NCI-H774 (cell line): ENCODE data around the gene PWP2.
"Not testable (repeated sequence)": the region's sequence is repeated elsewhere in the genome, so short reads cannot be mapped to it uniquely, and the experiment has no call there.

Experiments
- DNase-seq: peaks from one replicate; lab custom pipeline; 2025; lab: John Stamatoyannopoulos, UW

PWP2 gene

DNA sequence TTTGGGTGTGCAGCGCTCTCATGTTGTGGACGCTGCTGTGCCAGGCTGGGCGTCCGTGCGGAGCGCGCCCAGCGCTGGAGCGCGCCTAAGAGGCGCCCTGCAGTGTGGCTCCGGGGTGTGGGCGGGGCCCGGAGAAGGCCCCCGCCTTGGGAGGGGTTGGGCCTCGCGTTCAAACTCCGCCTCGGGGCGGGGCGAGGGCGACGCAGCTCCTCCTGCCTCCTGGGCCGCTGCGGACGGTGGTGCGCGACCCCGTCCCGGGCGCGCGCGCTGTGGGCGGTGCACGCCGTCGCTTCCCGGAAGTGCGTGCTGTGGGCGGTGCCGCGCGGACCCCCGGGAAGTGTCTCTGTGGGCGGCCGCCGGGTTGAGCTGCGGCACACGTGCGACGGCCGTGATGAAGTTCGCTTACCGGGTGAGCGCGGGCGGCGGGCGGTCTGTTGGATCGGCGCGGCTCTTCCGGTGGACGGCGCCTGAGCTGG is at the start of gene PWP2:
Gene PWP2, plus strand, starts transcription at position 374 of the 476 bp plus-strand sequence. Its CDS starts 18 bp downstream, at position 392.
- not testable (repeated sequence) for DNase-seq

DNA sequence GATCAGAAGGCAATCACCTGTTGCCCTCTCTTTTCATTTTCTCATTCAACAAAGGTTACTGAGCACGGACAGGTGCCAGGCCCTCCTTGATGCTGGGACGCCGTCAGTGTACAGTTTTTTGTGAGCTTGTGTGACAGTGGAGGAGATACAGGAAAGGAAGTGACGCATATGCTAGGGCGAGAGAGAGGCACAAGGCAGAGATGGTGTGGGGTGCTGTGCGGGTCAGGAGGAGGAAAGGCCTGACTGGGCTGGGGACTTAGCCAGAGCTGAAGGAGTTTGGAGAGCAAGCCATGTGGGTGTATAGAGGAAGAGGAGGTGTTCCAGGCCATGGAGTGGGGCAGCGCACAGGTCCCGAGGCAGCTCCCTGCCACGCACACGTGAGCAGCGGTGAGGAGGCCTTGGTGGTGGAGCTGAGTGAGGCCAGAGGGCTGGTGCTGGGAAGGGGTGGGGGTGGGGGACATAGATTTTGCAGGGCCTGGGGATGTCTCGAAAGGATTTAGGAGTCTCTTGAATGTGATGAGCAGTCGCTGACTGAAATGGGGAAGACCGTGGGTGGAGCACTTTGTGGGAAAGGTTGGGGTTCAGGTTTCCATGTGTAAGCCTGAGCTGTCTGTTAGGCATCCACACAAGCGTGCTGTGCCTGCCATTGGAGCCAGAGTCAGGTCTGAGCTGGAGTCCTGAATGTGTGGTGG is 49.1 kb upstream of the PWP2 start:
- no peak for DNase-seq

DNA sequence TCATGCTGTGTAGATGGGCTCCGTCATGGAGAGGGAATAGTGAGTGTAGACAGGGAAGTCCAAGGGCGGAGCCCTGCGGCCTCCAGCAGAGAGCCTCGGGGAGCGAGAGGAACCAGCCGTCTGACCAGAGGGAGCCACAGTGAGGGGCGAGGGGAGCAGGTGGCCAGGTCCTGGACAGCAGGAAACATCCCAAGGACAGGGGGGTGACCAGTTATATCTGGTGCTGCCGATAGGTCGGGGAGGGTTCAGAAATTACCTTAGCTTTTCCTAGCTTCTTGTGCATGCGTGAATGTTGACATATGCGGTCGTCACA is 48.6 kb upstream of the PWP2 start:
- DNase-seq = no peak

DNA sequence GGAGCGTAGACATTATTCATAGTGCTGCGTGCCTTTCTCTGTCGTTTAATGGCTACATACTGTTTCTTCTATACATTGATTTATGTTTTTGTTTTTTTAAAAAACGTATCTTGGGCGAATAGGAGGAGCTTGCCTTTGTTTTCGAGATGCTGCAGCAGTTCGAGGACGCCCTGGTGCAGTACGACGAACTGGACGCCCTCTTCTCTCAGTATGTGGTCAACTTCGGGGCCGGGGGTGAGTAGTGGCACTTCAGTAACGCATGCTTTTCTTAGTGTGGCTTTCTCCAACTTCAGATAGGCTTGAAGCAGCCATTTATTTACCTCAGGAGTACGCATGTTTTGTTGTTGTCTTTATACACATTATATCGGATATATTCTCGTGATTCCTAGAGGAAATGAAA is 48.2 kb upstream of the PWP2 start:
- DNase-seq = no peak

DNA sequence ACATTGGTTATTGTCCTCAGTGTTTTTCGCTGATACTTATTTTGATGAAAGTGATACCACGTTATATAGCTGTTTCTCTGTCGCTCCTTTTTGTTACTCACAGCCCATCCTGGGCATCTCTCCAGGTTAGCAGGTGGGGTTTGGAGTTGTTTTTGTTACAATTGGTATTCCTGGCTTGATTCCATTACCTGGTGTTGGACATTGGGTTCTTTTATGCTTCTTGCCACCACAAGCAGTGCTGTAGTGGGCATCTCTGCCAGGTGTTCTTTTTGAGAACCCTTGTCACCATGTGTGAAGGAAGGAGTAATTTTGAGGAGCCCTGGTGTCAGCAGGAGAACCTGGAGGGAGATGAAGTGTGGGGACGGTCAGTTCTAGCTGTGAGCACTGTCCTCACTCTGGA is 47.5 kb upstream of the PWP2 start:
- no peak for DNase-seq

DNA sequence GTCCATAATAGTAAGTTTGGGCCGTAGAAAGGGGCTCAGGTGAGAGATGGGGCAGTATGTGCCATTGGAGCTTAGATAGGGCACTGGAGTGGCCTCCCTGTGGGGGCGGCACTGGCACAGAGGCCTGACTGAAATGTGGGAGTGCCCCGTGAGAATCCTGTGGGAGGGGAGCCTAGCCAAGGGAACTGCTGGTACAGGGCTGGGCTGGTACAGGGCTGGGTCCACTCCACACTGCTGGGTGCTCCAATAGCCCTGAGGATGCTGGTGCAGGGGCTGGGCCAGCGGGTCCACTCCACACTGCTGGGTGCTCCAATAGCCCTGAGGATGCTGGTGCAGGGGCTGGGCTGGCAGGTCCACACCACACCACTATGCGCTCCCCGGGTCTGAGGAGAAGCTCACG is 44.8 kb upstream of the PWP2 start:
- no peak for DNase-seq

DNA sequence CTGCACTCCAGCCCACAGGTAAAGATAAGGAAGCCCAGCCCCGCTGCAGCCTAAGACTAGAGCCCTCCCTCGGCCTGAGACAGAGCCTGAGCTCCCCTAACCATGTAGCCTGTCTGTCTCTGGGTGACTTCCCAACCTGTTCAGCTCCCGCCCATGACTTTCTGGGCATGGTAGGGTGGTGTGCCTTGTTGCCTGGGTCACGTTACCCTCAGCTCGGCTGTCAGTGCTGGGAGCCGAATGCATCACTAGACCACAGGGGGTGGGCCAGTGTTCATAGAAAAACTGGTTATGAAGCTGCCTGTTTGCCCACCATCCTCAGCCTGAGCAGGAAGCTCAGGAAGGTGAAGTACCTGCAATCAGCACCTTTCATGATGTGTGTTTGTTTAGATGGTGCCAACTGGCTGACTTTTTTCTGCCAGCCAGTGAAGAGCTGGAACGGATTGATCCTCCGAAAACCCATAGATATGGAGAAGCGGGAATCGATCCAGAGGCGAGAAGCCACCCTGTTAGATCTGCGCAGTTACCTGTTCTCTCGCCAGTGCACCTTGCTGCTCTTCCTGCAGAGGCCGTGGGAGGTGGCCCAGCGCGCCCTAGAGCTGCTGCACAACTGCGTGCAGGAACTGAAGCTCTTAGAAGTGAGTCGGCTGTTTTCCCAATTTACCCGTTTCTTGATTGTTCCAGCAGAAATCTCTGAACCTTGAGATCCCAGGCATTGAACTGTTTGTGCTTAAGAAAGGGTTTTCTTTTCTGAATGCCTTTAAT is 43.9 kb upstream of the PWP2 start:
- no peak for DNase-seq

DNA sequence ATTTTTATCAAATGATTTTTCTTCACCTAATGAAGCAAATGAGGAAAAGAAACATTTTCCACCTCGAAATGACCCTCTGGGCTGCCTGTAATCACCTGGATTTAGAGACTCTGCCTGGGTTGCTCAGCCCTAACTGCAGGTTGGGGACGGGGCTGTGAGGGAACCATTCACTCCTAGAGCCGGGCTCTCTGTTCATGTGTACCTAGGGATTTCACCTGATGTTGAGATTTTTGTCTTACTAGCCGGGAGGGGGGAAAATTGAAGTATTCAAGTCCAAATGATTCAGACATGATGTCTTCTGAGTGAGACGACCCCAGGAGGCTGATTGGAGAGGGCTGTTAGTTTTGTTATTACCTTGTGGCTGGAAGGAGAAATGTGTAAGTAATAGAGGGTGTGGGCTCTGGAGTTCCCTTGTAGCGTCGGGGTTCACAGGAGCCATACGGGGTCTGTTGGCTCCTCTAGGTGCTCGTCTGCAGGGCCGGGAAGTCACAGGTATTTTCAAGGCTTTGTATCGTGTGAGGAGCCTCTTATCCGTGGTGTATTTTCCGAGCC is 42.3 kb upstream of the PWP2 start:
- DNase-seq = no peak

DNA sequence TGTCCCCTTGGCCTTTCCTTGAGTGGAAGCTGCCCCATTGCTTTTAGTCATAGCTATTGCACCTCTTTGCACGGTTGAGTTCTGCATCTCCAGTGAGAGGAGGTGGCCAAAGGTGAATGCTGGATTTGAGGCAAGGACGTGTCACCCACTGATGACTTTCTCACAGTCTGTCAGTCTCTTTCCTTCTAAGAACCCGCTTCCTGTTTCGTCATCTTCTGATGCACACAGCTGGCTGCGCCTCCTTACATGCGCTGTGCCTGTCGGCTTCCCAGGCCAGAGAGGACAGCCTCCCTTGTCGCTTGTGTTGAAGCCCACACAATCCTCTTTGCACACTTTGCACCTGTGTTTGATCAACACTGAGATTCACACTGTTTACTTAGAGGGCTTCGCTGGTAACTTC is 41.8 kb upstream of the PWP2 start:
- DNase-seq = no peak

DNA sequence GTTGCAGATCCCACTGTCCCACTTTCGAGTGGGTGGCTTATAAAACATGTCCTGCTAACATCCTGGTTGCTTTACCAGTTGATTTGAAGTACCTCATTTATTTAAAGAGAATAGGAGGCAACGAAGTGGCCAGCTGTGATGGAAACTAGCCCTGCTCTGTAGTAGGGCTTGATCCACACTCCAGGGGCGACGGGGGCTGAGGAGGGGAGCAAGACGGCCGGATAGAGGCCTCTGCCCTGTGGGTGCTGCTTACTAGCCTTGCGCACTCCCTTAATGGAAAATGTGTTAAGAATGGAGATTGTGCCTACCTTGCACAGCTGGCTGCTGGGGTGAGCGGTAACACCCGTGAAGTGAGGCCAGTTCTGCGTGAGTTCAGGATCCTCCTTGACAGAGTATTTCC is 41.1 kb upstream of the PWP2 start:
- DNase-seq = no peak

DNA sequence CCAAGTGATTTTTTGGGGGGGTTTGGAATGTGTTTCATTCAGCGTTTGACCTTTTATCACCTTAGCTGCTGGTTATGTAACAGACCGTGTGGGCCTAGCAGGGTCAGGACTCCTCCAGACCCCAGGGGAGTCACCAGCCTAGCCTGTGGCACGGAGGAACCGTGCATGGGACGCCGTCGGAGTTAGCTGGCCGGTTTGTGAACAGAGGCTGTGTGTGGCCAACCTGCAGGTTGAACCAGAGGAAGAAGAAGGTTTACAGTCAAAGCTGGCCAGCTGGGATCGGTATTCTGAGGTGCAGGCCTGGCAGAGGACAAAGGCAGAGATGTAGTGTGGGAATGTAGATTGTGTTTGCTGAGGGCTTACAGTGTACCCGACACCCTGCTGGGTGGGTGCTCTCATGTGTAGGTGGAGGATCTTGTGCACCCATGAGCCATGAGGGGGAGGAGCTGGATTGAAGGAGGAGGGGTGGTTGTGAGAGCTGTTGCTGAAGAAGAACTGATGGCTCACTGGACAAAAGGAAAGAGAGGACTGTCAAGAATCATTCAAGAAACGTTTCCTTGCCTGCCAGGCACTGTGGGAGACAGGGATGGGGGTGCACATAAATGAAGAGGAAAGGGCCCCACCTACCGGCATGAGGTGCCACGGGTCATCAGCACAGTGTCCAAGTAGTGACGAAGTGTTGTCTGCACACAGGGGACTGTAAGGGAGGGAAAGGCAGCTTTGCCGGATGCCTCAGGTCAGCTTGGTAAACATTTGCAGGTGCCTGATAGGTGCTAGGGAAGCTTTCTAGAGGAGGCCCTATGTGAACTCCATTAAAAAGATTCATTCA is 40.0 kb upstream of the PWP2 start:
- no peak for DNase-seq

DNA sequence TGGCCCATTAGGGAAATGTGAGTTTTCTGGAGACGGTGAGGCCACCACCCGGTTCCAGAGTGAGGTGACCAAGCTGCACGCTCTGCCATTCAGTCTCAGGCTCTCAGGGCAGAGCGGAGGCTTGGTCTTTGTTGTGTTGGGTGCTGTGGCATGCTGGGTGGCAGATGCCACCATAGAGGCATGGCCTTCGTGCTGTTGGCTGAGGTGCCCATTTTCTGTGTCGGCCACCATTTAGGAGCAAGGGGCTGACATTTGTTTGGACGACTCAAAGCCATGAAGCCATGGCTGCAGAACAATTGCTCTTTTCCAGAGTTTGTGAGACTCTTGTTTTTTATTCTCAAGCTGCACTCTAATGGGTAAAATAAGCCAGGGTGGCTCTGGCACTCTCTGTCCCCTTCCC is 36.8 kb upstream of the PWP2 start:
- DNase-seq = no peak

DNA sequence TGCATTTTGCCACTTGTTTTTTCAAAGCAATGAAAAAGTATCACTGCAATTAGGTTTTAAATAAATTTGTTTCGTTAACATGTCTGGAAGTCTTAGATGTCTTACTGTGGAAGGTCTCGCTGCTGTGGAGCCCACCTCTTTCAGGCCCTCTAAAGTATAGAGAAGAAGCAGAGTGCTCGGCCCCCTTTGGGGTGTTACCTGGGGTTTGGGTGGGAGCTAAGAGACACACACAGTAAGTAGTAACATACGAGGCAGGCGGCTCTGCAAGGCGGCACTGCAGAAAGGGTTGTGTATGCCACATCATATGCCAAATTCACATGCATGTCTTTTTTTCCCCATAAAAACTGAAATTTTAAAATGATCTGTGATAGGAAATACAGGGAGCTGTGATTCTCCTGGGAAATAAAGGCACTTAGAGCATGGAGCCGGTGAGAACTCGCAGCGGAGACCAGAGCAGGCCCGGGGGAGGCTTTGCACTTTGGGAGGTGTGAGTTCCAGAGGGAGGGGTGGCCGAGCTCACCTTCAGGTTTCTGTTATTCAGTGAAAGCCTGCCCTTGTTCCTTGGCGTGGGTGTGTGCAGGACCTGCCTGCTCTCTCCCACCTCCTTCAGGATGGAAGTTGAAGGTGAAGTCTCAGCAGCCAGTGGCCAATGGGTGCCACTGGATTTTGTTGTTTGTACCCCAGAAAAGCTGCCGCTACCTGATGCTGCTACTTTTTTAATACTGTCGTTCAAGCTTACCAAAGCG is 35.7 kb upstream of the PWP2 start:
- no peak for DNase-seq

DNA sequence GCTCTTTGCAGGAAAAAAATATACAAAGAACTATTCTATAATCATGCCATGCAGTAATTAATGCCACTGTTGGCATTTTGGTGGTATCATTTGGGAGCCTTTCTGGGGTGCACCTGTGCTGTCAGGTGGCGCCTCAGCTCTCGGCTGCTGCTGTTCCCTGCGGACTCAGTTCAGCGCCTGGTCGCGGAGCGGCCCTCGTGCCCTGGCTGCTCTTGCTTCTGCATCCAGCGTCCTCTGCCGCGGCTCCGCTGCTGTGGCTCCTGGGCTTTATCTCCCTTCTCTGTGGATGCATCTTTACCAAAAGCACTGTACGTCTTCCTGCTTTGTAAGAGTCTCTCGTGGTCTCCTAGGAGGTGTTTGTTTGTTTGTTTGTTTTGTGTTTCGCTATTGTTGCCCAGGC is 35.1 kb upstream of the PWP2 start:
- no peak for DNase-seq

DNA sequence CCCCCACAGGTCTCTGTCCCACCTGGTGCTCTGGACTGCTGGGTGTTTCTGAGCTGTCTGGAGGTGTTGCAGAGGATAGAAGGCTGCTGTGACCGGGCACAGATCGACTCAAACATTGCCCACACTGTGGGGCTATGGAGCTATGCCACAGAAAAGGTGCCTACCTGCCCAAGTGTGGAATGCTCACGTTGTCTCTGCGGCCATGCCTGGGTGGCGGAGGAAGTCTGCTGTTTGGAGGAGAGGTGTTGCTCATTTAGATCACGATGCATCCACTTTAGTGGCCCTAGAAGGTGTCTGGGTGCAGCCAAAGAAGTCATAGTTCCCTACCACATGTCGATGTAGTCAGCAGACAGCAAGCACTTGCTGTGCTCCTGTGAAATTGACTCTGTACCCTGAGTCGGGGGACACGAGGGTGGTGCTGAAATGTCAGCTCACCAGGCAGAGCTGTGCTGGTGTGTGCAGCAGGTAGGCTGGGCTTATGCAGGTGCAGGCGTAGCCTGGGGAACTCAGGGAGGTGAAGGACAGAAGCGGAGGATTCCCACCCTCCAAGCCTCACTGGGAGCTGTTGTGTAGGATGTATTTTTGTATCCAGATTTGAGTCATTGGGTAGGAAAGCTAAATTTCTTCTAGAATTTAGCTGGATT is 32.8 kb upstream of the PWP2 start:
- no peak for DNase-seq

DNA sequence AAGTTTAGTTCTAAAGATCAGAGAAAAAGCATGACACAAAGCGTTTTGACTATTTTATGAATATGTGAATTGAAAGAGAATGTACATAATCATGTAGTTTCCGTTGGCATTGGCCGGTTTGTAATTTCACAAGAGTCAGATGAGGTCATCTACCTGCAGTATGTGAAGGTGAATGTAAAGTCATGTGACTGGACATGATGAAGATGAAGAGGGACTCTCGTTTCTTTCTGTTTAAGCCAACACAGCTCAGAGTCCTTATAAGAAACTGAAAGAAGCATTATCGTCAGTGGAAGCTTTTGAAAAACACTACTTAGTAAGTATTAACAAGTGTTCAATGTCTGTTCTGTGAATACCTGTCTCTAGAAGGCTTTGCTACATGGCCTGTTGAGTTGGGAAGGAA is 30.9 kb upstream of the PWP2 start:
- no peak for DNase-seq

DNA sequence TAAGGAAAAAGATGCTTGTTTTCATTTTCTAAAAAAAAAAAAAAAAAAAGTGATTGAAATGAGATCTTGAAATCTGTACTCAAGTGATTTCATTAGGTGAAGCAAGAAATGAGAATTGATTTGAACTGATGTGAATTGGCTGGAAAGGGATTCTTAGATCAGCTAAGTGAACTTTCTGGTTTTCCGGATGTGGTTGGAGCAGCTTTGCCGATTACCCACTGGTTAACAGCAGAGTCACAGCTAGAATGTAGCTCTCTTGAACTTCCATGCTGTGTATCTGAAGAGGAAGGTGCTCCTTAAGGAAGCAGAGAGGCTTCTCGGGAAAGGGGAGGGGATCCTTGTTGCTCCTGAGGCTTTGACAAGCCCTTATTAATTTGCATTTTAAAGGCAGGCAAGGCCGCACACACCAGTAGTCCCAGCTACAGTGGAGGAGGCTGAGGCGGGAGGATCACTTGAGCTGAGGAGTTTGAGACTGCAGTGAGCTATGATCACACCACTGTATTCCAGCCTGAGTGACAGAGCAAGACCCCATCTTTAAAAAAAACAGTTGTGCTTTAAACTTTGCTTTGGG is 28.7 kb upstream of the PWP2 start:
- DNase-seq = no peak

DNA sequence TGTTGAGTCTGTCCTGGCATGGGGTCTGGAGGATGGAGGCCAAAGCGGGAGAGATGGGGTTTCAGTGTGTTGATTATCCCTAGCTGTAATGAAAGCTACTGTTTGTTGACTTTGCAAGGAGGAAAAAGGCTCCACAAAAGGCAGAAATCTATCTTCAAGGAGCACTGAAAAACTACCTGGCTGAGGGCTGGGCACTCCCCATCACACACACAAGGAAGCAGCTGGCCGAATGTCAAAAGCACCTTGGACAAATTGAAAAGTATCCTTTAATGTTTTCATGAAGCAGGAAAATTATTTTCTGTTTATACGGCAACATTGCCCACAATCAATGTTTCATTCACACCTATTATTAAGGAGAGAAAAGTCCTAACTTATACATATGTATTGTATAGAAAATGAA is 27.8 kb upstream of the PWP2 start:
- no peak for DNase-seq

DNA sequence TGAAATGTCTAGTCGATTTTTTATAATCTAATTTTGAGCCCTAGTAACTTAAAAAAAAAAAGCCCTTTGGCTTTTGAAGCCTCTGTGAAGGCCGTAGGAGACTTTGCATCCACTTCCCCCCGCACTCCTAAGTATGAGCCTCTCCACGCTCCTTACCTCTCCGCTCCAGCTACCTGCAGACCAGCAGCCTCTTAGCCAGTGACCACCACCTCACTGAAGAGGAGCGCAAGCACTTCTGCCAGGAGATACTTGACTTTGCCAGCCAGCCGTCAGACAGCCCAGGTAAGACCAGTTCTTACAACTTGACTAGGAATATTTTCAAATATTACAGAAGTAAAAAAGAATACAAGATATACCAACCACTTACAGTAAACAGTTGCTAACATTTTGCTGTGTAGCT is 27.4 kb upstream of the PWP2 start:
- no peak for DNase-seq

DNA sequence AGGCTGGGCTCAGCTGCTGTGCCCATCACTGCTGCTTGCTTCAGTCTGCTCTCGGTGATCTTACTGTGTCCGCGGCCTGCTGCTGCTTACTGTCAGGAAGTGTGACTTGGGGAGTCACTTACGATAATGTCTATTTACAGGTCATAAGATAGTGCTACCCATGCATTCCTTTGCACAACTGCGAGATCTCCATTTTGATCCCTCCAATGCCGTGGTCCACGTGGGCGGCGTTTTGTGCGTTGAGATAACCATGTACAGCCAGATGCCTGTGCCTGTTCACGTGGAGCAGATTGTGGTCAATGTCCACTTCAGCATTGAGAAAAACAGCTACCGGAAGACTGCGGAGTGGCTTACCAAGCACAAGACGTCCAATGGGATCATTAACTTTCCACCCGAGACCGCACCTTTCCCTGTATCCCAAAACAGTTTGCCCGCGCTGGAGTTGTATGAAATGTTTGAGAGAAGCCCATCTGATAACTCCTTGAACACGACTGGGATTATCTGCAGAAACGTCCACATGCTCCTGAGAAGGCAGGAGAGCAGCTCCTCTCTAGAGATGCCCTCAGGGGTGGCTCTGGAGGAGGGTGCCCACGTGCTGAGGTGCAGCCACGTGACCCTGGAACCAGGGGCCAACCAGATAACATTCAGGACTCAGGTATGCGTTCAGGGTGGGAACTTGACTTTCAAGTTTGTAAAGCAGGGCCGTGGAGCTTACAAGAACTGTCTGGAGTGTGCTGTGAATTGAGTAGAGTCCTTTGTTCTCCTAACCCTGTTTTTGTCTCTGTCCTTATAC is 24.4 kb upstream of the PWP2 start:
- DNase-seq = no peak
